SK-N-SH (cell line): ENCODE data around the gene AGBL4.

Experiments
- CHD2 ChIP-seq: fragments of 150-350 bp; IDR thresholded peaks from 2 replicates; pipeline ENCODE4 v1.6.1; 2018; ENCODE audit warnings: low read length; ENCODE audit not compliant: partially characterized antibody
- ELF1 ChIP-seq: IDR thresholded peaks from 2 replicates; pipeline ENCODE4 v1.4.0; 2012
- EP300 ChIP-seq, 2 experiments: IDR thresholded peaks; 2 replicates each; pipeline versions ENCODE4 v1.4.0 to v1.6.1; 2012; ENCODE audit warnings: borderline replicate concordance in 1 of 2, low read depth in 1 of 2, low read length in 1 of 2
- FOXJ3 ChIP-seq: sonication (generic); formaldehyde crosslinking; IDR thresholded peaks from 2 replicates; pipeline ENCODE4 v1.5.1; 2020; ENCODE audit warnings: mild to moderate bottlenecking, missing genetic modification reagents
- FOXM1 ChIP-seq: IDR thresholded peaks from 2 replicates; pipeline ENCODE4 v1.4.0; 2012; ENCODE audit warnings: low read depth, mild to moderate bottlenecking
- MXI1 ChIP-seq: IDR thresholded peaks from 2 replicates; pipeline ENCODE4 v1.6.1; 2012; ENCODE audit warnings: mild to moderate bottlenecking, low read depth, low read length, improper control_type of control experiment
- RAD21 ChIP-seq: IDR thresholded peaks from 2 replicates; pipeline ENCODE4 v1.6.1; 2012; ENCODE audit warnings: mild to moderate bottlenecking, low read length
- SIN3A ChIP-seq: IDR thresholded peaks from 2 replicates; pipeline ENCODE4 v1.6.1; 2012; ENCODE audit warnings: low read depth, mild to moderate bottlenecking, low read length, moderate library complexity, borderline replicate concordance
- SMC3 ChIP-seq: IDR thresholded peaks from 2 replicates; pipeline ENCODE4 v1.6.1; 2012; ENCODE audit warnings: low read depth, low read length, improper control_type of control experiment
- TAF1 ChIP-seq: IDR thresholded peaks from 2 replicates; pipeline ENCODE4 v1.6.1; 2012; ENCODE audit warnings: low read depth, mild to moderate bottlenecking, low read length, moderate library complexity, borderline replicate concordance
- USF2 ChIP-seq: fragments of 150-350 bp; IDR thresholded peaks from 2 replicates; pipeline ENCODE4 v1.6.1; 2017; ENCODE audit warnings: antibody characterized with exemption, low read length, low read depth, borderline replicate concordance
- TF ChIP-seq, protein P1 (sequence below): fragments of 200-600 bp; sonication (generic); IDR thresholded peaks from 2 replicates; pipeline ENCODE4 v1.6.1; 2017; ENCODE audit warnings: antibody characterized with exemption, mild to moderate bottlenecking, moderate library complexity
- TF ChIP-seq, protein P2 (sequence below): IDR thresholded peaks from 2 replicates; pipeline ENCODE4 v1.6.1; 2012; ENCODE audit warnings: mild to moderate bottlenecking, low read depth, low read length, moderate library complexity

GRCh38 chr1:49597436-49597835 lies 426.3 kb downstream of the AGBL4 start:
- TF ChIP-seq FOXM1 (no peak), RAD21 (no peak), SIN3A (no peak), TAF1 (no peak), SMC3 (no peak), EP300 (IDR thresholded peaks at IDR 0.05; ENCODE audit: borderline replicate concordance in 1 of 2, low read depth in 1 of 2, low read length in 1 of 2) (no peak), MXI1 (no peak), USF2 (no peak), CHD2 (no peak), FOXJ3 (CRISPR knock-in tag) (no peak), ELF1 (no peak)
- TF ChIP-seq, protein P1, sequence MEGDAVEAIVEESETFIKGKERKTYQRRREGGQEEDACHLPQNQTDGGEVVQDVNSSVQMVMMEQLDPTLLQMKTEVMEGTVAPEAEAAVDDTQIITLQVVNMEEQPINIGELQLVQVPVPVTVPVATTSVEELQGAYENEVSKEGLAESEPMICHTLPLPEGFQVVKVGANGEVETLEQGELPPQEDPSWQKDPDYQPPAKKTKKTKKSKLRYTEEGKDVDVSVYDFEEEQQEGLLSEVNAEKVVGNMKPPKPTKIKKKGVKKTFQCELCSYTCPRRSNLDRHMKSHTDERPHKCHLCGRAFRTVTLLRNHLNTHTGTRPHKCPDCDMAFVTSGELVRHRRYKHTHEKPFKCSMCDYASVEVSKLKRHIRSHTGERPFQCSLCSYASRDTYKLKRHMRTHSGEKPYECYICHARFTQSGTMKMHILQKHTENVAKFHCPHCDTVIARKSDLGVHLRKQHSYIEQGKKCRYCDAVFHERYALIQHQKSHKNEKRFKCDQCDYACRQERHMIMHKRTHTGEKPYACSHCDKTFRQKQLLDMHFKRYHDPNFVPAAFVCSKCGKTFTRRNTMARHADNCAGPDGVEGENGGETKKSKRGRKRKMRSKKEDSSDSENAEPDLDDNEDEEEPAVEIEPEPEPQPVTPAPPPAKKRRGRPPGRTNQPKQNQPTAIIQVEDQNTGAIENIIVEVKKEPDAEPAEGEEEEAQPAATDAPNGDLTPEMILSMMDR, result no peak
- TF ChIP-seq, protein P2, sequence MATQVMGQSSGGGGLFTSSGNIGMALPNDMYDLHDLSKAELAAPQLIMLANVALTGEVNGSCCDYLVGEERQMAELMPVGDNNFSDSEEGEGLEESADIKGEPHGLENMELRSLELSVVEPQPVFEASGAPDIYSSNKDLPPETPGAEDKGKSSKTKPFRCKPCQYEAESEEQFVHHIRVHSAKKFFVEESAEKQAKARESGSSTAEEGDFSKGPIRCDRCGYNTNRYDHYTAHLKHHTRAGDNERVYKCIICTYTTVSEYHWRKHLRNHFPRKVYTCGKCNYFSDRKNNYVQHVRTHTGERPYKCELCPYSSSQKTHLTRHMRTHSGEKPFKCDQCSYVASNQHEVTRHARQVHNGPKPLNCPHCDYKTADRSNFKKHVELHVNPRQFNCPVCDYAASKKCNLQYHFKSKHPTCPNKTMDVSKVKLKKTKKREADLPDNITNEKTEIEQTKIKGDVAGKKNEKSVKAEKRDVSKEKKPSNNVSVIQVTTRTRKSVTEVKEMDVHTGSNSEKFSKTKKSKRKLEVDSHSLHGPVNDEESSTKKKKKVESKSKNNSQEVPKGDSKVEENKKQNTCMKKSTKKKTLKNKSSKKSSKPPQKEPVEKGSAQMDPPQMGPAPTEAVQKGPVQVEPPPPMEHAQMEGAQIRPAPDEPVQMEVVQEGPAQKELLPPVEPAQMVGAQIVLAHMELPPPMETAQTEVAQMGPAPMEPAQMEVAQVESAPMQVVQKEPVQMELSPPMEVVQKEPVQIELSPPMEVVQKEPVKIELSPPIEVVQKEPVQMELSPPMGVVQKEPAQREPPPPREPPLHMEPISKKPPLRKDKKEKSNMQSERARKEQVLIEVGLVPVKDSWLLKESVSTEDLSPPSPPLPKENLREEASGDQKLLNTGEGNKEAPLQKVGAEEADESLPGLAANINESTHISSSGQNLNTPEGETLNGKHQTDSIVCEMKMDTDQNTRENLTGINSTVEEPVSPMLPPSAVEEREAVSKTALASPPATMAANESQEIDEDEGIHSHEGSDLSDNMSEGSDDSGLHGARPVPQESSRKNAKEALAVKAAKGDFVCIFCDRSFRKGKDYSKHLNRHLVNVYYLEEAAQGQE, result no peak
